ENCODE measurements around the gene GIGYF1. TPM values are rescaled to one million over a fixed set of nuclear protein-coding genes. Genes with fewer than 3 reads are reported as not detected.

The GIGYF1 gene
- total and polyA plus RNA-seq, 2 of the 13 experiments (the other 11 are each of a cell fraction or from before 2014, with no cell fraction given), result 7.6 to 16.1 TPM

DNA sequence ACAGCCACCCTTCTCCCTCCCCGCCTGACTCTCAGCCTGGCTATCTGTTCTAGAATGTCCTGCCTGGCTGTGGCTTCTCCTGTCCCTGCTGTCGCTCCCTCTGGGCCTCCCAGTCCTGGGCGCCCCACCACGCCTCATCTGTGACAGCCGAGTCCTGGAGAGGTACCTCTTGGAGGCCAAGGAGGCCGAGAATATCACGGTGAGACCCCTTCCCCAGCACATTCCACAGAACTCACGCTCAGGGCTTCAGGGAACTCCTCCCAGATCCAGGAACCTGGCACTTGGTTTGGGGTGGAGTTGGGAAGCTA lies 27.4 kb upstream of the GIGYF1 start (continued):
- TF ChIP-seq, protein P1, sequence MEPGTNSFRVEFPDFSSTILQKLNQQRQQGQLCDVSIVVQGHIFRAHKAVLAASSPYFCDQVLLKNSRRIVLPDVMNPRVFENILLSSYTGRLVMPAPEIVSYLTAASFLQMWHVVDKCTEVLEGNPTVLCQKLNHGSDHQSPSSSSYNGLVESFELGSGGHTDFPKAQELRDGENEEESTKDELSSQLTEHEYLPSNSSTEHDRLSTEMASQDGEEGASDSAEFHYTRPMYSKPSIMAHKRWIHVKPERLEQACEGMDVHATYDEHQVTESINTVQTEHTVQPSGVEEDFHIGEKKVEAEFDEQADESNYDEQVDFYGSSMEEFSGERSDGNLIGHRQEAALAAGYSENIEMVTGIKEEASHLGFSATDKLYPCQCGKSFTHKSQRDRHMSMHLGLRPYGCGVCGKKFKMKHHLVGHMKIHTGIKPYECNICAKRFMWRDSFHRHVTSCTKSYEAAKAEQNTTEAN (CRISPR knock-in tag; conservative IDR thresholded peaks at IDR 0.05), result no peak
- TF ChIP-seq ELF4 (CRISPR knock-in tag; IDR thresholded peaks at IDR 0.05; ENCODE audit: borderline replicate concordance), result no peak
- 0 out of 2 replicates have a peak, but pooled peaks have one; percentile 1 for TF ChIP-seq ZNF850 (CRISPR knock-in tag; conservative IDR thresholded peaks at IDR 0.05)
- no peak for TF ChIP-seq SP1 (IDR thresholded peaks at IDR 0.05)
- no peak for TF ChIP-seq SP1 (CRISPR knock-in tag; IDR thresholded peaks at IDR 0.05)
- no peak for TF ChIP-seq ZNF549 (CRISPR knock-in tag; IDR thresholded peaks at IDR 0.05)
- no peak for TF ChIP-seq HBP1 (CRISPR knock-in tag; IDR thresholded peaks at IDR 0.05; ENCODE audit: low read depth)
- no peak for TF ChIP-seq MZF1 (CRISPR knock-in tag; IDR thresholded peaks at IDR 0.05; ENCODE audit: borderline replicate concordance)
- 0 out of 2 replicates have a peak, but pooled peaks have one; percentile 30 for TF ChIP-seq HES4 (CRISPR knock-in tag; IDR thresholded peaks at IDR 0.05; ENCODE audit: borderline replicate concordance)
- TF ChIP-seq, protein P2, sequence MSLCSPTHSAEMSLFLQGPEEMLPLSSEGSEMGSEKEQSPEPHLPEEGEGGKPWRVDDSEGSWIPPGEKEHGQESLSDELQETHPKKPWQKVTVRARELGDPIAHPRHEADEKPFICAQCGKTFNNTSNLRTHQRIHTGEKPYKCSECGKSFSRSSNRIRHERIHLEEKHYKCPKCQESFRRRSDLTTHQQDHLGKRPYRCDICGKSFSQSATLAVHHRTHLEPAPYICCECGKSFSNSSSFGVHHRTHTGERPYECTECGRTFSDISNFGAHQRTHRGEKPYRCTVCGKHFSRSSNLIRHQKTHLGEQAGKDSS (CRISPR knock-in tag; IDR thresholded peaks at IDR 0.05; ENCODE audit: borderline replicate concordance, low read depth), result no peak
- TF ChIP-seq NFE2L2 (IDR thresholded peaks at IDR 0.05; ENCODE audit: low read length), result no peak
- no peak for TF ChIP-seq TCF12 (IDR thresholded peaks at IDR 0.05)
- no peak for TF ChIP-seq TCF12 (CRISPR knock-in tag; IDR thresholded peaks at IDR 0.05)
- TF ChIP-seq CSRNP1 (CRISPR knock-in tag; IDR thresholded peaks at IDR 0.05), result no peak
- TF ChIP-seq SSRP1 (CRISPR knock-in tag; IDR thresholded peaks at IDR 0.05), result no peak
- no peak for TF ChIP-seq ZBTB8A (CRISPR knock-in tag; IDR thresholded peaks at IDR 0.05; ENCODE audit: borderline replicate concordance, low read depth)
- no peak for TF ChIP-seq HIC2 (CRISPR knock-in tag; IDR thresholded peaks at IDR 0.05; ENCODE audit: low read depth)
- TF ChIP-seq ZBTB38 (CRISPR knock-in tag; IDR thresholded peaks at IDR 0.05), result 0 out of 2 replicates have a peak, but pooled peaks have one; percentile 35
- TF ChIP-seq SRSF9 (IDR thresholded peaks at IDR 0.05; ENCODE audit: borderline replicate concordance, insufficient read depth, low read depth, low read length, poor library complexity, severe bottlenecking), result no peak
- TF ChIP-seq JUN (CRISPR knock-in tag; IDR thresholded peaks at IDR 0.05), result no peak
- TF ChIP-seq KDM3A (CRISPR knock-in tag; IDR thresholded peaks at IDR 0.05; ENCODE audit: low read depth), result no peak
- no peak for TF ChIP-seq ZSCAN12 (CRISPR knock-in tag; IDR thresholded peaks at IDR 0.05)
- TF ChIP-seq RARA (CRISPR knock-in tag; IDR thresholded peaks at IDR 0.05), result no peak
- 0 out of 2 replicates have a peak, but pooled peaks have one; percentile 42 for TF ChIP-seq MYC (CRISPR knock-in tag; IDR thresholded peaks at IDR 0.05; ENCODE audit: borderline replicate concordance)
- no peak for TF ChIP-seq ZNF33B (CRISPR knock-in tag; IDR thresholded peaks at IDR 0.05)
- no peak for TF ChIP-seq ZNF383 (CRISPR knock-in tag; IDR thresholded peaks at IDR 0.05; ENCODE audit: borderline replicate concordance)

Data from HepG2 (cell line).